Activated CD8-positive, alpha-beta memory T cell treated with anti-CD3 and anti-CD28 coated beads, Interleukin-2, amount 50 U/mL, for 1 hour (primary cell): Measurements from ENCODE around the gene COMP.

ENCODE experiments used
- DNase-seq: peaks from one replicate; pipeline ENCODE4 v3.0.0-alpha.2; 2020; ENCODE audit errors: extremely low read depth

Gene COMP

GRCh38 chr19:18769989-18770528, 21.0 kb downstream of the COMP start:
- DNase-seq, result no peak

GRCh38 chr19:18768997-18769891, 21.9 kb downstream of the COMP start:
- DNase-seq, result no peak

- no peak for DNase-seq
These were observed 22.9 kb downstream of the COMP start for GRCh38 chr19:18768046-18768771.

- DNase-seq, result no peak
These were observed 25.9 kb downstream of the COMP start for GRCh38 chr19:18765224-18765623.

- DNase-seq, result no peak
These were observed 26.5 kb downstream of the COMP start for GRCh38 chr19:18764591-18765051.

GRCh38 chr19:18763674-18764590, 27.2 kb downstream of the COMP start:
- no peak for DNase-seq

GRCh38 chr19:18762125-18763023, 28.7 kb downstream of the COMP start:
- DNase-seq, result no peak

- DNase-seq, result no peak
These were observed 29.5 kb downstream of the COMP start for GRCh38 chr19:18761531-18762110.

- DNase-seq, result no peak
These were observed 30.4 kb downstream of the COMP start for GRCh38 chr19:18760440-18761383.

GRCh38 chr19:18759995-18760426, 31.1 kb downstream of the COMP start:
- no peak for DNase-seq

GRCh38 chr19:18759304-18759994, 31.7 kb downstream of the COMP start:
- no peak for DNase-seq

GRCh38 chr19:18756896-18757295, 34.2 kb downstream of the COMP start:
- no peak for DNase-seq

- no peak for DNase-seq
These were observed 36.6 kb downstream of the COMP start for GRCh38 chr19:18754501-18754900.

GRCh38 chr19:18751571-18751970, 39.5 kb downstream of the COMP start:
- no peak for DNase-seq

- DNase-seq, result no peak
These were observed 40.7 kb downstream of the COMP start for GRCh38 chr19:18750295-18750970.

GRCh38 chr19:18749362-18750231, 41.5 kb downstream of the COMP start:
- no peak for DNase-seq
